ENCODE measurements around the gene MAGEA8.
"Not testable (repeated sequence)": the region's sequence is repeated elsewhere in the genome, so short reads cannot be mapped to it uniquely, and the experiment has no call there.

The MAGEA8 gene

GRCh38 chrX:149908727-149909126 is 27.7 kb downstream of the MAGEA8 start:
- DNase-seq, result no peak

- DNase-seq, result no peak
These were observed 28.6 kb downstream of the MAGEA8 start for GRCh38 chrX:149909324-149910177.

- no peak for DNase-seq
These were observed 29.3 kb downstream of the MAGEA8 start for GRCh38 chrX:149910178-149910695.

- no peak for DNase-seq
These were observed 35.9 kb downstream of the MAGEA8 start for GRCh38 chrX:149916745-149917392.

GRCh38 chrX:149923836-149924235 is 42.9 kb downstream of the MAGEA8 start:
- DNase-seq, result not testable (repeated sequence)

GRCh38 chrX:149924434-149924833 is 43.5 kb downstream of the MAGEA8 start:
- not testable (repeated sequence) for DNase-seq

- DNase-seq, result not testable (repeated sequence)
These were observed 46.4 kb downstream of the MAGEA8 start for GRCh38 chrX:149927245-149927963.

GRCh38 chrX:149927964-149928258 is 46.9 kb downstream of the MAGEA8 start:
- not testable (repeated sequence) for DNase-seq

- not testable (repeated sequence) for DNase-seq
These were observed 47.7 kb downstream of the MAGEA8 start for GRCh38 chrX:149928635-149929034.

- not testable (repeated sequence) for DNase-seq
These were observed 48.4 kb downstream of the MAGEA8 start, which contains the start of gene HSFX4 for GRCh38 chrX:149929400-149929799. TSS of gene HSFX4 (plus strand) at chrX:149929573. CDS start at chrX:149929645, 72 bp downstream.

GRCh38 chrX:149931355-149931754 is 50.4 kb downstream of the MAGEA8 start:
- DNase-seq, result not testable (repeated sequence)

GRCh38 chrX:149932150-149932549 is 51.2 kb downstream of the MAGEA8 start:
- not testable (repeated sequence) for DNase-seq

- not testable (repeated sequence) for DNase-seq
These were observed 52.0 kb downstream of the MAGEA8 start for GRCh38 chrX:149932970-149933369.

- not testable (repeated sequence) for DNase-seq
These were observed 52.6 kb downstream of the MAGEA8 start for GRCh38 chrX:149933547-149933946.
